ENCODE data around the gene LGALS9.
A peak's percentile ranks its signal among the peaks of the same experiment; 100 is the strongest.

Gene LGALS9

DNA sequence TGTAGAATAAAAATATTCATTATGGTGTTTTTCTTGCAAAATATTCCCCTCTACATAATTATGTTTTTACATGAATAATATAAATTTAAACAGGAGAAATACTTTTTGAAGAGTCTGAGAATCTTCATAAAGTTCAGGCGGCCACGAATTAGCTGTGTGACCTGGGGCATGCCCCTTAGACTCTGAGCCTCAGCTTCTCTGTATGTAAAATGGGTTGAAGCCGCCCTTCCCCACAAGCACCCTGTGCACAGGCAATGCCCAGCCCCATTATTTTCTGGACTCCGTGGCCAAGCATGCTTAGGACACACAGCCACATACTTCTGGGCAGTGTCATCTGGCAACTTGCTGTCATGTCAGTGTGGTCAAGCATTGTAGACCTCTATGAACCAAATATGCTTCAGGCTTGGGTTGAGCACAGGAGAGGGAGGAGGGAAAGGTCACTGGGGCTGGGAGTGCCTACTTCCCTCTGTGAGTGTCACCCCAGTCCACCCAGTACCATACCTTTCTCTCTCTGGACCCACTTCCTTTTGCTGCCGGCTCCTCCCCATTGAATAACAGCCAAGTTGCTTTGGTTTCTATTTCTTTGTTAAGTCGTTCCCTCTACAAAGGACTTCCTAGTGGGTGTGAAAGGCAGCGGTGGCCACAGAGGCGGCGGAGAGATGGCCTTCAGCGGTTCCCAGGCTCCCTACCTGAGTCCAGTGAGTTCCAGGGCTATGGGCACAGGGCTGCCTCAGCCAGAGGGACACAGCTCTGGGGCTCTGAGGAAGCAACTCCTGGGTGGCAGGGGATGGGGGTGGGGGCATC lies at the start of gene LGALS9:
TSS of gene LGALS9 (plus strand) at position 582 of the 804 bp plus-strand sequence. CDS start at position 660, 78 bp downstream.
- H3K4me3 ChIP-seq (ENCODE audit: low read depth in 1 of 2, low read length in 2 of 2) = peak within 1 kb of the TSS; percentile 26 to 62; a peak in 3 of 4 replicates
- TF ChIP-seq EZH2 (IDR thresholded peaks at IDR 0.05; ENCODE audit: borderline replicate concordance, low read depth, low read length, severe bottlenecking) = no peak
- TF ChIP-seq, protein P1, sequence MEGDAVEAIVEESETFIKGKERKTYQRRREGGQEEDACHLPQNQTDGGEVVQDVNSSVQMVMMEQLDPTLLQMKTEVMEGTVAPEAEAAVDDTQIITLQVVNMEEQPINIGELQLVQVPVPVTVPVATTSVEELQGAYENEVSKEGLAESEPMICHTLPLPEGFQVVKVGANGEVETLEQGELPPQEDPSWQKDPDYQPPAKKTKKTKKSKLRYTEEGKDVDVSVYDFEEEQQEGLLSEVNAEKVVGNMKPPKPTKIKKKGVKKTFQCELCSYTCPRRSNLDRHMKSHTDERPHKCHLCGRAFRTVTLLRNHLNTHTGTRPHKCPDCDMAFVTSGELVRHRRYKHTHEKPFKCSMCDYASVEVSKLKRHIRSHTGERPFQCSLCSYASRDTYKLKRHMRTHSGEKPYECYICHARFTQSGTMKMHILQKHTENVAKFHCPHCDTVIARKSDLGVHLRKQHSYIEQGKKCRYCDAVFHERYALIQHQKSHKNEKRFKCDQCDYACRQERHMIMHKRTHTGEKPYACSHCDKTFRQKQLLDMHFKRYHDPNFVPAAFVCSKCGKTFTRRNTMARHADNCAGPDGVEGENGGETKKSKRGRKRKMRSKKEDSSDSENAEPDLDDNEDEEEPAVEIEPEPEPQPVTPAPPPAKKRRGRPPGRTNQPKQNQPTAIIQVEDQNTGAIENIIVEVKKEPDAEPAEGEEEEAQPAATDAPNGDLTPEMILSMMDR (IDR thresholded peaks at IDR 0.05; ENCODE audit: borderline replicate concordance, extremely low read depth, low read length, poor library complexity, severe bottlenecking) = no peak
- peak within 1 kb of the TSS; percentile 61 for H2AFZ ChIP-seq (ENCODE audit: low read depth, low read length)
- DNase-seq (peak; percentile 68), ATAC-seq (ENCODE audit: insufficient read depth, low read depth) (peak; percentile 90)
- H4K20me1 ChIP-seq (ENCODE audit: insufficient read depth, low read length) = no peaks in the 10 kb centered on the region
- peak within 1 kb of the TSS; percentile 53 for H3K9ac ChIP-seq (ENCODE audit: low read depth, low read length)
- H3K4me2 ChIP-seq (ENCODE audit: insufficient read depth, low read length) = peak within 1 kb of the TSS; percentile 65
- H3K27me3 ChIP-seq (ENCODE audit: insufficient read depth, low read length, poor library complexity) = no peaks in the 10 kb centered on the region
- no peaks in the 10 kb centered on the region for H3K36me3 ChIP-seq (ENCODE audit: insufficient read depth, low read length)
- H3K4me1 ChIP-seq (ENCODE audit: insufficient read depth, low read length) = peaks cover 23% of the 10 kb centered on the region
- H3K9me3 ChIP-seq (ENCODE audit: insufficient read depth, low read length, severe bottlenecking) = no peaks in the 10 kb centered on the region
- peak within 1 kb of the TSS; percentile 86 for H3K27ac ChIP-seq (ENCODE audit: low read length)
- H3K79me2 ChIP-seq (ENCODE audit: insufficient read depth, low read length) = peaks cover 37% of the 10 kb centered on the region

DNA sequence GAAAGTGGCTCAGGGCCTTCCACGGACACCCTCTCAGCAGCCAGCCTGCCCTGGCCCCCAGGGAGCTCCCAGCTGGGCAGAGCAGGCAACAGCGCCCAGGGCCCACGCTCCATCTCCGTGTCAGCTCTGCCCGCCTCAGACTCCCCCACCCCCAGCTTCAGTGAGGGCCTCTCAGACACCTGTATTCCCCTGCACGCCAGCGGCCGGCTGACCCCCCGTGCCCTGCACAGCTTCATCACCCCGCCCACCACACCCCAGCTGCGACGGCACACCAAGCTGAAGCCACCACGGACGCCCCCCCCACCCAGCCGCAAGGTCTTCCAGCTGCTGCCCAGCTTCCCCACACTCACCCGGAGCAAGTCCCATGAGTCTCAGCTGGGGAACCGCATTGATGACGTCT lies 48.3 kb upstream of the LGALS9 start:
- no peak for DNase-seq
- no peaks in the 10 kb centered on the region for H3K79me2 ChIP-seq (ENCODE audit: insufficient read depth, low read length)
- no peaks in the 10 kb centered on the region for H3K27me3 ChIP-seq (ENCODE audit: insufficient read depth, low read length, poor library complexity)
- no peak overlapping the region for H2AFZ ChIP-seq (ENCODE audit: low read depth, low read length)
- no peaks in the 10 kb centered on the region for H3K36me3 ChIP-seq (ENCODE audit: insufficient read depth, low read length)
- H3K27ac ChIP-seq (ENCODE audit: low read length) = no peak overlapping the region
- TF ChIP-seq, protein P1 (IDR thresholded peaks at IDR 0.05; ENCODE audit: borderline replicate concordance, extremely low read depth, low read length, poor library complexity, severe bottlenecking) = no peak
- no peak for TF ChIP-seq EZH2 (IDR thresholded peaks at IDR 0.05; ENCODE audit: borderline replicate concordance, low read depth, low read length, severe bottlenecking)
- no peaks in the 10 kb centered on the region for H4K20me1 ChIP-seq (ENCODE audit: insufficient read depth, low read length)
- H3K4me3 ChIP-seq (ENCODE audit: low read depth in 1 of 2, low read length in 2 of 2) = no peak overlapping the region
- H3K4me2 ChIP-seq (ENCODE audit: insufficient read depth, low read length) = no peak overlapping the region
- H3K4me1 ChIP-seq (ENCODE audit: insufficient read depth, low read length) = no peaks in the 10 kb centered on the region
- no peak for ATAC-seq (ENCODE audit: insufficient read depth, low read depth)
- no peak overlapping the region for H3K9ac ChIP-seq (ENCODE audit: low read depth, low read length)
- H3K9me3 ChIP-seq (ENCODE audit: insufficient read depth, low read length, severe bottlenecking) = no peaks in the 10 kb centered on the region

DNA sequence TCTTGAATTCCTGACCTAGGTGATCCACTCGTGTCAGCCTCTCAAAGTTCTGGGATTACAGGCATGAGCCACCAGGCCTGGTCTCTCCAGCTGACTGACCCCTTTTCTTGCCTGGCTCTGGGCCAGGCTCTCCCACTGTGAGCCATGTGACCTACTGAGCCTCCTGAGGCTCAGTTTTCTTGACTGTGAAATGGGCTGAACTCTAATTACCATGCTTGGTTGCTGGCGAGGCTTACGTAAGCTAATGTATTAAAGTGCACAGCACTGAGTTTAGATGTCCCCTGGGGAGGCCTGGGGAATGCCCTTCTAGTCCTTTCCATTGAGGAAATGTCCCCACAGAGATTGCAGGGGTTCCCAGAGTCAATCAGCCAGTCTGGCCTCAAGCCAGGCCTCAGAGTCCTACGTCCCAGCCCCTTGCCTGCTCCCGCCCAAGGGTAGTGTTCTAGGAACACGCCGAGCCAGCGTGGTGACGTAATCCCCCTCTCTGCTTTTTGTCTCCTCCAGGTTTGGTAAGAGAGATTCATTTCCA lies 45.8 kb upstream of the LGALS9 start:
- Histone ChIP-seq H3K27me3 (ENCODE audit: insufficient read depth, low read length, poor library complexity) (no peaks in the 10 kb centered on the region), H3K4me3 (ENCODE audit: low read depth in 1 of 2, low read length in 2 of 2) (no peak overlapping the region), H3K36me3 (ENCODE audit: insufficient read depth, low read length) (no peaks in the 10 kb centered on the region), H3K9me3 (ENCODE audit: insufficient read depth, low read length, severe bottlenecking) (no peaks in the 10 kb centered on the region), H4K20me1 (ENCODE audit: insufficient read depth, low read length) (no peaks in the 10 kb centered on the region), H3K79me2 (ENCODE audit: insufficient read depth, low read length) (no peaks in the 10 kb centered on the region), H2AFZ (ENCODE audit: low read depth, low read length) (no peak overlapping the region), H3K4me1 (ENCODE audit: insufficient read depth, low read length) (no peaks in the 10 kb centered on the region), H3K4me2 (ENCODE audit: insufficient read depth, low read length) (no peak overlapping the region), H3K9ac (ENCODE audit: low read depth, low read length) (no peak overlapping the region), H3K27ac (ENCODE audit: low read length) (no peak overlapping the region)
- ATAC-seq (ENCODE audit: insufficient read depth, low read depth) (no peak), DNase-seq (no peak)
- TF ChIP-seq EZH2 (IDR thresholded peaks at IDR 0.05; ENCODE audit: borderline replicate concordance, low read depth, low read length, severe bottlenecking) = no peak
- TF ChIP-seq, protein P1 (IDR thresholded peaks at IDR 0.05; ENCODE audit: borderline replicate concordance, extremely low read depth, low read length, poor library complexity, severe bottlenecking) = no peak
